ENCODE data around the gene GMPR.

DNA sequence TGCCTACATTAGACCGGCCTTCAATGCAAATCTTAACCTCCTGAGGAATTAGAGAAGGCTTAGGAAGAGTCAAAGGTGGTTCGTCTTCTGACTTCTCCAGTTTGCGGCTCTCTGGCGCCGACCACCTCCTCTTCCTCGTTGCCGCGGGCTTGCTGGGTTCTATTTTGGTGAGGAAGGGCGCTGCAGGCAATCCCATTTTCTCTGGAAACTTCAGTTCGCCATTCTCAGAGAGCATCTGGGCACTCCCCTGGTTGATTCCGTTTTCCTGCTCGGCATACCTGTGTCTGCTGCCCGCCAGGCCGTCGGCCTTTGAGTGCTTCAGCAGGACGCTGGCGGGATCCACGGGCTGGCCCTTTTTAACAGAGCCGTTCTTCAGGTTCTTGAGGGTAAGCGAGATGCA lies 67.9 kb downstream of the GMPR start:
- TF ChIP-seq ZNF274 (IDR thresholded peaks at IDR 0.05; ENCODE audit: low read depth, low read length), result no peak
- no peak for TF ChIP-seq EGR1 (IDR thresholded peaks at IDR 0.05; ENCODE audit: low read depth)
